HCT116 (cell line): ENCODE results near the gene VCAM1. TPM values are rescaled to one million over a fixed set of nuclear protein-coding genes. Genes with fewer than 3 reads are reported as not detected.

Source experiments
- ATAC-seq: fragments of 200-7000 bp; cut with Tn5 transposase; 2 replicates; pipeline ENCODE4 v1.9.1; 2020; ENCODE audit warnings: mild to moderate bottlenecking, moderate library complexity
- Bru-seq: library from RNA; stranded (reverse); fragments of 400-500 nt; gene quantifications from one replicate; lab custom pipeline; 2021; lab: Mats Ljungman, UMichigan
- BruChase-seq, 2 experiments: library from RNA; stranded (reverse); fragments of 400-500 nt; gene quantifications; one replicate each; lab custom pipeline; 2021; lab: Mats Ljungman, UMichigan
- BruUV-seq: library from RNA; stranded (reverse); fragments of 400-500 nt; replicated peaks from 2 replicates; lab custom pipeline; 2021; lab: Mats Ljungman, UMichigan
- CTCF ChIA-PET: fragments of 300-600 bp; sonication (Branson Sonifier 250); formaldehyde crosslinking; loops from one replicate; lab custom pipeline; 2021; ENCODE audit warnings: antibody characterized with exemption; lab: Charles Lee
- POLR2A ChIA-PET: fragments of 300-600, 350-600 bp; sonication (Branson Sonifier 250); formaldehyde crosslinking; loops from one replicate; lab custom pipeline; 2021; ENCODE audit warnings: antibody characterized with exemption; lab: Charles Lee
- RAD21 ChIA-PET, 2 experiments: fragments of 300-600 bp; sonication (Branson Sonifier 250); formaldehyde crosslinking; loops; one replicate each; lab custom pipeline; 2023; ENCODE audit warnings: low total read pairs in 2 of 2; ENCODE audit not compliant: uncharacterized antibody in 2 of 2, unreplicated experiment in 2 of 2, low non-redundant PET in 1 of 2; lab: Charles Lee
- DNase-seq: peaks from one replicate; pipeline ENCODE4 v3.0.0-alpha.2; 2010; ENCODE audit warnings: low read depth, low spot score
- H2AFZ ChIP-seq: fragments of 200-600 bp; shearing (Covaris generic), sonication (generic); 2 replicates; pipeline ENCODE4 v1.6.1; 2017; ENCODE audit warnings: low read depth, mixed run types, mixed read lengths, antibody characterized with exemption, low read length; ENCODE audit not compliant: poor library complexity, severe bottlenecking
- H3K27ac ChIP-seq: 2 replicates; pipeline ENCODE4 v1.5.1; 2012; ENCODE audit warnings: low read depth, low read length
- H3K27me3 ChIP-seq: fragments of 200-600 bp; sonication (generic); 2 replicates; pipeline ENCODE4 v1.6.1; 2016; ENCODE audit warnings: mixed run types, low read length, mixed read lengths; ENCODE audit not compliant: insufficient read depth
- H3K36me3 ChIP-seq, 2 experiments: fragments of 200-500 bp in 1 of 2; fragments of 200-600 bp in 1 of 2; sonication (Bioruptor generic) in 1 of 2; sonication (generic) in 1 of 2; 2 replicates each; pipeline versions ENCODE4 v1.5.1 to v1.6.1; 2014 to 2016; ENCODE audit warnings: low read length in 2 of 2, inconsistent platforms in 1 of 2, mixed read lengths in 1 of 2, mixed run types in 1 of 2; ENCODE audit not compliant: insufficient read depth in 2 of 2, control insufficient read depth in 1 of 2
- H3K4me1 ChIP-seq, 2 experiments: fragments of 200-600 bp in 1 of 2; sonication (generic) in 1 of 2; 2 replicates each; pipeline versions ENCODE4 v1.5.1 to v1.6.1; 2012 to 2017; ENCODE audit warnings: low read length in 2 of 2, inconsistent platforms in 1 of 2, mild to moderate bottlenecking in 1 of 2, mixed read lengths in 1 of 2, mixed run types in 1 of 2, moderate library complexity in 1 of 2; ENCODE audit not compliant: insufficient read depth in 2 of 2, control insufficient read depth in 1 of 2
- H3K4me2 ChIP-seq: fragments of 200-600 bp; sonication (generic); 2 replicates; pipeline ENCODE4 v1.6.1; 2017; ENCODE audit warnings: mixed run types, low read length, mixed read lengths
- H3K4me3 ChIP-seq, 2 experiments: fragments of 200-600 bp in 1 of 2; sonication (generic) in 1 of 2; replicated peaks in 1 of 2; 2 replicates each; pipeline ENCODE4 v1.5.1; 2011 to 2016; ENCODE audit warnings: low read length in 2 of 2, control low read depth in 1 of 2, low read depth in 1 of 2, mild to moderate bottlenecking in 1 of 2, mixed read lengths in 1 of 2, mixed run types in 1 of 2
- H3K79me2 ChIP-seq: fragments of 200-600 bp; sonication (generic); 2 replicates; pipeline ENCODE4 v1.6.1; 2017; ENCODE audit warnings: mild to moderate bottlenecking, mixed run types, low read length, moderate library complexity, mixed read lengths; ENCODE audit not compliant: insufficient read depth
- H3K9ac ChIP-seq: fragments of 200-600 bp; sonication (generic); 2 replicates; pipeline ENCODE4 v1.6.1; 2016; ENCODE audit warnings: low read length, mixed read lengths
- H3K9me2 ChIP-seq: fragments of 200-600 bp; sonication (generic), shearing (Covaris generic); 2 replicates; pipeline ENCODE4 v1.6.1; 2017; ENCODE audit warnings: mixed run types, mild to moderate bottlenecking, moderate library complexity; ENCODE audit not compliant: insufficient read depth
- H3K9me3 ChIP-seq, 2 experiments: fragments of 200-500 bp in 1 of 2; fragments of 200-600 bp in 1 of 2; sonication (Bioruptor generic) in 1 of 2; sonication (generic) in 1 of 2; 2 replicates each; pipeline ENCODE4 v1.6.1; 2014 to 2017; ENCODE audit warnings: low read length in 2 of 2, mixed read lengths in 2 of 2, inconsistent platforms in 1 of 2, low read depth in 1 of 2, mild to moderate bottlenecking in 1 of 2, mixed run types in 1 of 2, moderate library complexity in 1 of 2; ENCODE audit not compliant: control insufficient read depth in 1 of 2, insufficient read depth in 1 of 2
- H4K20me1 ChIP-seq: fragments of 200-600 bp; sonication (generic), shearing (Covaris generic); 2 replicates; pipeline ENCODE4 v1.6.1; 2017; ENCODE audit warnings: mixed run types, mild to moderate bottlenecking, moderate library complexity; ENCODE audit not compliant: insufficient read depth
- CEBPB ChIP-seq: IDR thresholded peaks from 2 replicates; pipeline ENCODE4 v1.6.1; 2012; ENCODE audit warnings: low read depth
- CTCF ChIP-seq, 3 experiments: fragments of 200-600 bp in 1 of 3; sonication (generic) in 1 of 3; IDR thresholded peaks in 2 of 3; conservative IDR thresholded peaks in 1 of 3; 2 replicates each; pipeline ENCODE4 v1.5.1; 2012 to 2017; ENCODE audit warnings: low read depth in 2 of 3, low read length in 2 of 3, antibody characterized with exemption in 1 of 3, borderline replicate concordance in 1 of 3, control low read depth in 1 of 3, mild to moderate bottlenecking in 1 of 3, mixed read lengths in 1 of 3, mixed run types in 1 of 3, moderate library complexity in 1 of 3; ENCODE audit not compliant: insufficient read depth in 1 of 3
- EZH2 ChIP-seq: fragments of 200-600 bp; sonication (generic); IDR thresholded peaks from 2 replicates; pipeline ENCODE4 v1.6.1; 2017; ENCODE audit warnings: antibody characterized with exemption, mixed run types
- JUND ChIP-seq: IDR thresholded peaks from 2 replicates; pipeline ENCODE4 v1.6.1; 2012
- REST ChIP-seq: IDR thresholded peaks from 2 replicates; pipeline ENCODE4 v1.6.1; 2012; ENCODE audit warnings: low read depth
- TCF7L2 ChIP-seq: IDR thresholded peaks from 2 replicates; pipeline ENCODE4 v1.7.0; 2011; ENCODE audit warnings: borderline replicate concordance, inconsistent platforms; ENCODE audit not compliant: insufficient read depth, insufficient read length; ENCODE audit errors: extremely low read depth
- intact Hi-C: fragments of 100-400 bp; cut with micrococcal nuclease; formaldehyde crosslinking; loops from 2 replicates; pipeline ENCODE4 v1.10.0; 2022
- long read RNA-seq: library from polyadenylated mRNA; unstranded; transcript quantifications from one replicate; pipeline ENCODE4 v2.0.0, GENCODE V29; 2021; ENCODE audit not compliant: unreplicated experiment
- polyA plus RNA-seq: library from polyadenylated mRNA; unstranded; fragments of >200 nt; gene quantifications from 2 replicates; pipeline ENCODE4 v1.2.1, GENCODE V29; 2012; ENCODE audit warnings: missing spikeins
- total RNA-seq: library from RNA; stranded (reverse); gene quantifications from one replicate; pipeline ENCODE4 v1.2.1, GENCODE V29; 2021; ENCODE audit not compliant: unreplicated experiment

Gene VCAM1
- total RNA-seq, result 0.17 TPM
- polyA plus RNA-seq, result not detected in 2 replicates
- Bru-seq, nascent RNA, result not detected
- not detected for BruChase-seq, experiment 1, labeled RNA remaining after a 6-hour chase
- not detected for BruChase-seq, experiment 2, labeled RNA remaining after a 2-hour chase
- long read RNA-seq, result 0 reads

- ChIA-PET RAD21 (no interaction called here), POLR2A (no interaction called here), CTCF (no interaction called here)
- no TSS peak for BruUV-seq
- no peak for ATAC-seq
- H3K4me2 ChIP-seq, result no peak within 1 kb of the TSS
- no peak within 1 kb of the TSS for H3K4me3 ChIP-seq
- no peaks in the 10 kb centered on the region for H3K4me1 ChIP-seq
- no peak within 1 kb of the TSS for H2AFZ ChIP-seq
- intact Hi-C loops, result no loop called here
- DNase-seq, result no peak
- H3K79me2 ChIP-seq, result no peaks in the 10 kb centered on the region
- no peaks in the 10 kb centered on the region for H3K27me3 ChIP-seq
- H3K27ac ChIP-seq, result no peak within 1 kb of the TSS
- H3K9me3 ChIP-seq, result no peaks in the 10 kb centered on the region
- H3K9ac ChIP-seq, result no peak within 1 kb of the TSS
- H3K36me3 ChIP-seq, result no peaks in the 10 kb centered on the region
- no peaks in the 10 kb centered on the region for H3K9me2 ChIP-seq
- no peaks in the 10 kb centered on the region for H4K20me1 ChIP-seq
- TF ChIP-seq EZH2, result no peak
- no peak for TF ChIP-seq TCF7L2
These were observed at the start of gene VCAM1 for GRCh38 chr1:100719490-100719889. TSS of gene VCAM1 (plus strand) at chr1:100719742. CDS start at chr1:100719861, 119 bp downstream.

- POLR2A ChIA-PET, result no interaction called here
- TF ChIP-seq CEBPB, result no peak
- no peak for TF ChIP-seq JUND
- TF ChIP-seq REST, result no peak
- no peak for TF ChIP-seq CTCF (IDR thresholded peaks at IDR 0.05 in 2 of 3, conservative IDR thresholded peaks at IDR 0.05 in 1 of 3; ENCODE audit: borderline replicate concordance in 1 of 3, insufficient read depth in 1 of 3, low read depth in 2 of 3, low read length in 2 of 3)
- TF ChIP-seq, all 23 proteins: peak for 0
These were observed 49.5 kb upstream of the VCAM1 start for GRCh38 chr1:100670083-100670482.

More at GRCh38 chr1:100670083-100670482, 49.5 kb upstream of the VCAM1 start:
- CTCF ChIA-PET, result no interaction called here
- Histone ChIP-seq H3K4me3 (no peak overlapping the region), H2AFZ (no peak overlapping the region), H3K79me2 (no peaks in the 10 kb centered on the region), H4K20me1 (no peaks in the 10 kb centered on the region; the same call in 1 of the 2 replicates), H3K27ac (no peak overlapping the region), H3K9ac (no peak overlapping the region), H3K9me3 (no peaks in the 10 kb centered on the region), H3K4me2 (no peak overlapping the region), H3K27me3 (no peaks in the 10 kb centered on the region), H3K4me1 (no peaks in the 10 kb centered on the region), H3K36me3 (no peaks in the 10 kb centered on the region), H3K9me2 (no peaks in the 10 kb centered on the region)
- RAD21 ChIA-PET, result no interaction called here
- intact Hi-C loops, result no loop called here
- no peak for DNase-seq
- BruUV-seq, result no TSS peak
- ATAC-seq, result no peak
